ENCODE data around the gene TOR2A.

Gene TOR2A

DNA sequence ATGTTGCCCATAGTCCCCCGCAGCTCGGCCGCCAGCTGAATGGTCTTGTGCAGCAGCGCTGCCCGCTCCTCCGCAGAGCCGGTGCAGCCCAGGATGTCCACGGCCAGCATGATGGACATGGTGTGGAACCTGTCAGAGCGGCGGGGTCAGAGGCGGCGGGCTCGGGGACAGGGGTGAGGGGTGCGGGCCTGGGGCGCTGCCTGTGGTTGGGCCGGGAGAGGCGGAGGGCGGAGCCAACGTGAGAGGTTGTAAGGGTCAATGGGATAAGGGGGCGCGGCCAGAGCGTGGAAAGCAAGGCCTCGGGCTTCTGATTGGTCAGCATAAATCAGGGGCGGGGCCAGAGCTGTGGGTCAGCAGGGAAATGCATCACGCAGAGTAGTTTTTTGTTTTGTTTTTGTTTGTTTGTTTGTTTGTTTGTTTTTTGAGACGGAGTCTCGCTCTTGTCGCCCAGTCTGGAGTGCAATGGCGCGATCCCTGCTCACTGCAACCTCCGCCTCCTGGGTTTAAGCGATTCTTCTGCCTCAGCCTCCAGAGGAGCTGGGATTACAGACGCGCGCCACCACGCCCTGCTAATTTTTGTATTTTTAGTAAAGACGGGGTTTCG, 6.8 kb upstream of the TOR2A start:
- DNase-seq, result no peak

DNA sequence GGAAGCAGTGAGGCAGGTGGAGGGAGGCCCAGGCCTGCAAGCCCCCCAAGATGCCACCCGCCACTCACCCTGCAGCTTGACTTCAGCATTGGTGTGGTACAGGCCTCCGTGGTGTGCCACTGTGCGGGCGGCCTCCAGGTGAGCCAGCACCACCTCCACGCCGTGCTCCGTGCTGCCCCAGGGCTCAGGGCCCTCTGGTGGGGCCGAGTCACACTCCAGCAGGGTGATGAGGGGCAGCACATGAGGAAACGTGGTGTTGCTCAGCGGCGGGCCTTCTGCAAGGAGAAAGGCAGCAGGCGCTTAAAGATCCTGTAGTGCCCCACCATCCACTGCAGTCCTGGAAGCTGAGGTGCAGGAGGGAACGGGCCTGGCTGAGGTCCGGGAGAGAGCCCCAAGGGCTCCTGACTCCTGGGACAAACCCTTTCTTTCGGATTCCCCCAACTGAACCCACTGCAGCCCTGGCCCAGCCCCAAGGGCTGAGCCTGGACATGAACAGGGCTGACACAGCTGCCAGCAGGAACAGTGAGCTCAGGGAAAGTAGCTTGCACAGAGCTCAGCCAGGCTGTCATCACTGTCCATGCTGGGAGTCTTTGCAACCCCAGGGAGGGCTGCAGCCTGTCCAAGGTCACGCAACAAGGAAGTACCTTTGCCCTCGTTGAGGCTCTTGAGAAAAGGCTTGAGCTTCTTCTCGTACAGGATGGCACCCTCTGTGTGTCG, 4.7 kb upstream of the TOR2A start:
- no peak for DNase-seq

DNA sequence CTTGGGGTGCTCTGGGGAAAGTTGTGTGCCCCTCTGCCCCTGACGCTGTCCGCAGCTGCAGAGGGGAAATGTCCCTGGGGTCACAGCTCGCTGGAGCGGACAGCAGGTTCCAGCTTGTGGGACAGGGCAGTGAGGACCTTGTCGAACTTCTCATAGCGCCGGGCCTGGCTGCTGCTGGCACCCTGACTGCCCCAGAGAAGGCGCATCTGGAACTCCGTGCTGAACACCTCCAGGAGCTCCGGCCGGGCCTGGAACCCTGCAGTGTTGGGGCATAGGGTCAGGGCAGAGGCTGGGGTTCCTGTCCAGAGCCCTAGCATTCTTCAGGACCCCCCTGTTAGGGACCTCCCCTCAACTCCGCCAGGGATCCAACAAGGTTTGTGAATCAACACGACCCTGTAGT, 3.6 kb upstream of the TOR2A start:
- DNase-seq, result no peak

- DNase-seq, result no peak
Measured at GRCh38 chr9:127735530-127736185, 564 bp upstream of the TOR2A start.

DNA sequence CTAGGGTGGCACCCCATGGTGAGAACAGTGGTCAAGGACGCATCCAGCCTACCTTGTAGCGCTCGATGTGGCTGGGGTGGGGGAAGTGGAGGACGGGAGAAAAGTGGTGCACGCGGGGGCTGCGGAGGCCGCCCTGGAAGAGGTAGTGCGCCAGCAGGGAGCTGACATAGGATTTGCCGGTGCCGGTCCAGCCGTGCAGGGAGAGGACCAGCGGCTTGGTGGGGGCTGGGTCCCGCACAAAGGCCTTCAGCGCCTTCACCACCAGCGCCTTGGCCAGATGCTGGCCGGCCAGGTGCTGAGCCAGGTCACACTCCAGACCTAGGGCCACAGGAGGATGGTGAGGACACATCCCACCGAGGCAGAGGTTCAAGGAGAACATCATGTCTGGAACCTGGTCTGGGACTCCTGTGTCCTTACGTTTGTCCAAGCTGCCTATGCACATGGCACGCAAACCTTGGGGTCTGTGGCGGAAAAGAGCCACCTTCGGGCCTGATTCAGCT, 797 bp downstream of the TOR2A start:
- no peak for DNase-seq

- no peak for DNase-seq
Measured at GRCh38 chr9:127733614-127734013, 1.5 kb downstream of the TOR2A start.

- no peak for DNase-seq
Measured at GRCh38 chr9:127732444-127732843, 2.6 kb downstream of the TOR2A start.

DNA sequence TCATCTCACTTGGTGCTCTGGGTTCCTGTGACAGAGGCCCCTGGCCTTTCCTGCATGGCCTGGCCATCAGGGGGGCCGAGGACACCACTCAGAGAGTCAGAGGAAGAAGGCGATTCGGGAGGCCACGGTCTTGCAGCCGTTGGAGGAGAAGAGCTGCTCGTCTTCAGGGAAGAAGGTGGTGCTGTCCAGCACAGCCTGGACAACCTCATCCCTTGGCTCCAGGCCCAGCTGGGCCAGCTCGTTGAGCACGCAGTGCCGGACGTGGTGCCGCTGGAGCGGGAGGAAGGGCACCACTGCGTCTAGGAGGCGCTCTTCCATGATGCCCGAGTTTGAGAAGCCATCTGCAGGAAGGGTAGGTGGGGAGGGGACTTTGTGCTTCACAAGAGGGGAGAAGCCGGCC, 3.2 kb downstream of the TOR2A start:
- DNase-seq, result no peak

- no peak for DNase-seq
Measured at GRCh38 chr9:127730799-127731410, 4.2 kb downstream of the TOR2A start.

DNA sequence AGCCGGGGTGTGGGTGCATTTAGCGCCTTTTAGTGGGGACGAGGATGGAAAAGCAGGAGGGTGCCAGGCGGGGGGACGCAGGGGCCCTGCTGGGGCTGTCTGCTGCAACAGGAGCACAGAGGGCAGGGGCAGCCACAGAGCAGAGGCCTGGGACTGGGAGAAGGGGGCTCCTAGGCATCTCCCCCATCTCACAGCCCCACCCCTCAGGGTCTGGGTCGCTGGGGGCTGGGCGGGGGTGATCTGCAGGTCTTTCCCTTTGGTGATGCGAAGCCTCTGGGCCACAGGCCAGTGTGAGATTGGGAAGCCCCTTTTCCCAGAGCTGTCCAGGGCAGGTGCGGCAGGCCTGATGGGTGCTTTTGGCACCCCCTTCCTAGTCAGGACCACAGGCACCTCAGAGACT, 4.8 kb downstream of the TOR2A start:
- no peak for DNase-seq

DNA sequence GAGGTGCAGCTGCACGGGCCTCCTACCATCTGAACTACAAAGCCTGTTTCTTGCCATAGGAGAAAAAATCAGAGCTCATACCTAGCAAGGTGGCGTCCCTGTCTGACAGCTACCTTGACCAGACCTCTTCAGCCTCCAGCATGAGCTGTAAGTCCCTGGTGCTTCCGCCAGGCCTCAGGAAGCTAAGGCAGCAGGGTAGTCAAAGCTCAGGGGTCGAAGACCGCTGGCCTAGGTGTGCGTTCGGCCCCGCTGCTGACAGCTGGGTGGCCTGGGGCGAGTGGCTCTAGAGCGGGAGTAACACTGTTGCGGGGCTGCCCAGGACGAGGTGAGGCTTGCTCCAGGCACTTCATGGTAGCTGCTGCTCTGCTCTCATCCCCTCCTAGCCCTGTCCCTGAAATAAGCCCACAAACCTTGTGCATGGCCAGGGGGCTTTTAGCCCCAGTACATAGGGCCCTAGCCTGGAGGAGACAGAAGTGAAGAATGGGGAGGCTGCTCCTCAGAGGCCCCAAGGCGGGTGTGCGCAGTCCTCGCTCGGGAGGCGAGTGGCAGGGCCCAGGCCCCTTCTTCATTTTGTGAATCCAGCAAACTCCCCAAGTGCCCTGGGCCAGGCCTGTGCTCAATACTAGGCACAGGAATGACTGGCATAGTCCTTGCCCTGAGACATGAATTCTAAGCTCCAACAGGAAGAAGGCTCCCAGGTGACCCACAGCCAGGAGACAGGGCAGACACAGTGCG, 5.4 kb downstream of the TOR2A start:
- DNase-seq, result no peak

GRCh38 chr9:127728808-127729207, 6.3 kb downstream of the TOR2A start:
- no peak for DNase-seq

DNA sequence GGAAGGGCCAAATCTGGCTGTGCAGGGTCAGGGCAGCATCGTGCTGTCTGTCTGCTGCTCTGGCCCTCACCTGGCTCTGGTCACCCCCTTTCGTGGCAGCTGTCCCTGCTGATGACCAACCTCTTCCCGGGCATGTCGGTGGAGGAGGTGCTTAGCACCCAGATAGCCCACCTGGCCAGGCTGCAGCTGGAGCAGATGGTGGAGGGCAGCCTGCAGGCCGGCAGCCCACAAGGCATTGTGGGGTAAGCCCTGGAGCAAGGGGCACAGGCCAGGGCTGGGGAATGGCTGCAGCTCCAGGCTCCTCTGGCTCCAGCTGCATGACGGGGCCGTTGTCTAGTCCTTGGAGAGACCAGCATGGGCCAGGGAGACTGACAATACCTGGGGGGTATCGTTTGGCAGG, 8.2 kb downstream of the TOR2A start:
- no peak for DNase-seq

- DNase-seq, result no peak
Measured at GRCh38 chr9:127724012-127724411, 11.1 kb downstream of the TOR2A start.

DNA sequence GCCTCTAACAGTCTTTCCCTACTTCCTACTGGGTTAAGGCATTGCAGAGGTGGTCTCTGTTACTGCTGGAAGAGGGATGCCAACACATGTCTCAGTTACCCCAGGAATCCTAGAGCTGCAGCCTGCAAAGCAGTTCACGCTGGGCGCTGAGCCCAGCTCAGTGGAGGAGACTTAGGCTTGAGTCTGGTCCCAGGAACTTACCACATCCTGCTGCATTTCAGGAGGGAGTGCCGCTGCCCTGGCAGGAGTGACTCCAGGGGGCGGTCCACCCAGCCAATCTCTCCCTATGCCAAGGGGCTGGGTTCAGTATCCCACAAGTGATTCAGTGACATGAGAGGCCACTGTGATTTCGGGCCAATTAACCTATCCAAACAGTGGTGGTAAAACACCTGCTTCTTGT, 11.7 kb downstream of the TOR2A start:
- DNase-seq, result no peak

DNA sequence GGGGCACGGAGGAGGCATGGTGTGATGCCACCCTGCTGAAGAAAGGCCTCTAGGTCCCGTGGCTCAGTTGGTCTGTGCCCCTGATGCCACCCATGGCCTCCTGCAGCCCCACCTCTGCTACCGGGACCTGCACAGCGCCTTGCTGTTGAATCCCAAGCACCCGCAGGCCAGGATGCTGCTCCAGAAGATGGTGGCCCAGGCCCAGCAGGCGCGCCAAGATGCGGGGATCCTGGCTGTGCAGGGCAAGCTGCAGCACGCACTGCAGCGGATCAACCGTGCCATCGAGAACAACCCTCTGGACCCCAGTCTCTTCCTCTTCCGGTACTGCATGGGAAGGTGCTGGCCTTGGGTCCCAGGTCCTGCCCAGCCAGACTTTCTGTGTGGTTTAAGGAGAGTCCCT, 12.1 kb downstream of the TOR2A start:
- DNase-seq, result no peak

DNA sequence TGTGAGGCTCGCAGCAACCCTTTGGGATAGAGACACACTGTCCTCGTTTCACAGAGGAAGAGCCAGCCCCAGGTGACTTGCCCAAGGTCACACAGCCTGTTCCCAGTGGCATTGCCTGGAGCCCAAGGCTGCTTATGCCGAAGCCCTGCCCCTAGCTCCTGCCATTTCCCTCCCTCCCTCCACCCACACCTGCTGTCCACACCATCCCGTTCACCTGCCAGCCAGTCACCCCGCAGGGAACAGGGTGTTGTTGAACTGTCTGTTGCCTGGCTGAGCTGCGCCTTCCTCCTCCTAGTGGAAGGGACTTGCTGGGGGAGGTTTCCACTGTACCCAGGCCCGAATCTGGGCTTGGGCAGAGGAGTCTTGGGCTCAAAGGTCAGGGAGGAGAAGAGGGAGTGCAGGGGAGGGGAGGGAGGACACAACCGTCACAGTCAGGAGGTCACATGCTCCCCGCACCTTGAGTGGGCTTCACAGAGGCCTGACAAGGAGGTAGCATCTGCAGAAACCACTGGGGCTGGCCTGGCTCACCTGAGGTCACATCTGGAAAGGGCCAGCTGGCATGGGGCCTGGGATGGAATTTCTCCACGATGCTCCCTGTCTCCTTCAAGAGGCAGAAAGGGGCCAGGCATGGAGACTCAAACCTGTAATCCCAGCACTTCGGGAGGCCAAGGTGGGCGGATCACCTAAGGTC, 12.9 kb downstream of the TOR2A start:
- DNase-seq, result no peak

DNA sequence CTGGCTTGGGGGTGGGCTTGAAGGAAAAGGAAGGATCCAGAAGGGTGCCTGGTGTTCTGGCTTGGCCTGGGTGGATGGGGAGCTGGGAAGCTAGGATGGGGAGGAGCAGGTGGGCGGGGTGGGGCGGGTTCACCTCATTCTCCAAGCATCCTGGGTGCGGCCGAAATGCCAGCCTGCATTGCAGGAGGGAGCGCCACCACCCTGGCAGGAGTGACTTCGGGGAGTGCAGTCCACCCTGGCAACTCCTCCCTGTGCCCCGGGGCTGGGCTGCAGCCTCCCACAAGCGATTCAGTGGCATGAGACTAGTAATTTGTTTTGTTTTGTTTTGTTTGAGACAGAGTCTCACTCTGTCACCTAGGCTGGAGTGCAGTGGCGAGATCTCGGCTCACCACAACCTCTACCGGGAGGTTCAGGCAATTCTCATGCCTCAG, 13.7 kb downstream of the TOR2A start:
- DNase-seq, result no peak

GRCh38 chr9:127720865-127721227, 14.2 kb downstream of the TOR2A start:
- DNase-seq, result no peak

DNA sequence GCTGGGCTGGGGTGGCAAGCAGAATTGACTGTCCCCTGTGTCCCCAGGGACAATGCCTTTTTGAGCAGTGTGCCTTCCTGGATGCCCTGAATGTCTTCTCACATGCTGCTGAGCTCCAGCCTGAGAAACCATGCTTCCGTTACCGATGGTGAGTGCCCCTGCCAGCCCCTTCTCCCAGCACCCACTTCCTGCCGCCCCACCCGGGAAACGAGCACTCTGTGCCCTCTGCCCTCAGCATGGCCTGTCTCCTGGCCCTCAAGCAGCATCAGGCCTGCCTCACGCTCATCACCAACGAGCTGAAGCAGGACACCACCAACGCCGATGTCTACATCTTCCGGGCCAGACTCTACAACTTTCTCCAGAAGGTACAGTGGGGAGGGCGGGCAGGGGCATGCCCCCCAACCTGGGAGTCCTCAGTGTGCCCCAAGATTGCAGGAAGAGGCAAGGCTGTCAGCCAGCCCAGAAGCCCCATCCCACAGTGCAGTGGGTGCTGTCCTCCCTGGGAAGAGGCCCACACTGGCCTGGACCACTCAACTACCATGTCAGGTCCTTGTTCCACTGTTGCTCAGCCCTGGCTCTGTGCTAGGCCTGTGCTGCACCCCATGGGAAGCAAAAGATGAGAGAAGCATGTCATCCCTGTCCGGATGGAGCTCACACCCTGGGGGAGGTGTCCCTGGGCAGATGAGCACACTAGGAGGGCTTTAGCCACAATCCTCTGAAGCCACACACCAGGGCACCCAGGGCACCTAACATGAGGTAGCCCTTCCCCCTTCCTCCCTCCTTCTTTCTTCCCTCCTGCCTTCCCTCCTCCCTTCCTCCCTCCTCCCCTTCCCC, 14.8 kb downstream of the TOR2A start:
- DNase-seq, result no peak

GRCh38 chr9:127717766-127718165, 17.3 kb downstream of the TOR2A start:
- no peak for DNase-seq

DNA sequence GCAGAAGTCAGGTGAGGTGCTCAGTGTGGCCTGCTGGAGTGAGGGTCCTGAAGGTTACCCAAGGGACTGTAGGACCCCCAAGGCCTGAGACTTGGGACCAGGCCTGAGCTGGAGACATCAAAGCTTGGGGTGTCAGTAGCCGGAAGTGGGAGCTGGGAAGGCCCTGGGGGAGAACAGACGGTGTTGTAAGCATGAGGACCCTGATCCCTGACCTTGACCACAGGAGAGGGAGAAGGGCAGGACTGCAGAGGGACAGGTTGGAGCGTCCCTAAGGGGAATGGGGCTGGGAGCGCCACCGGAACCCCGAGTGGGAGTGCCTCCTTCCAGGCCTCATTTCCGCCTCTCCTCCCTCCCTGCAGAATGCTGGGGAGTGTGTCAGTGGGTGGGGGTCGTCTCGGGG, 18.7 kb downstream of the TOR2A start:
- no peak for DNase-seq

Measured in effector CD4-positive, alpha-beta T cell (primary cell).